IMR-90 (cell line): ENCODE measurements around the gene LRRC42. TPM values are rescaled to one million over a fixed set of nuclear protein-coding genes. Genes with fewer than 3 reads are reported as not detected.
A peak's percentile ranks its signal among the peaks of the same experiment; 100 is the strongest.

Experiments
- ATAC-seq: fragments of 200-7000 bp; cut with Tn5 transposase; 2 replicates; pipeline ENCODE4 v1.9.1; 2020; ENCODE audit warnings: low read depth, mild to moderate bottlenecking, moderate library complexity
- BruUV-seq: library from RNA; stranded (reverse); fragments of 400-500 nt; replicated peaks from 2 replicates; lab custom pipeline; 2021; lab: Mats Ljungman, UMichigan
- CTCF ChIA-PET: fragments of 300-600 bp; formaldehyde crosslinking; extraction: SDS; loops from one replicate; lab custom pipeline; 2021; ENCODE audit warnings: antibody characterized with exemption; lab: Yijun Ruan, JAX
- POLR2A ChIA-PET: fragments of 300-600 bp; sonication (Branson Sonifier 250); formaldehyde crosslinking; loops from one replicate; lab custom pipeline; 2022; ENCODE audit warnings: antibody characterized with exemption; ENCODE audit not compliant: unreplicated experiment; lab: Charles Lee
- DNase-seq: peaks from one replicate; pipeline ENCODE4 v3.0.0; 2013
- H2AFZ ChIP-seq: replicated peaks from 2 replicates; pipeline ENCODE3; 2013; ENCODE audit warnings: low read length, mild to moderate bottlenecking; ENCODE audit not compliant: poor library complexity
- H2AK5ac ChIP-seq: 2 replicates; pipeline ENCODE4 v1.6.1; 2013; ENCODE audit warnings: low read depth, low read length, inconsistent platforms
- H2AK9ac ChIP-seq: replicated peaks from 2 replicates; pipeline ENCODE3; 2013; ENCODE audit warnings: mild to moderate bottlenecking, low read depth, low read length, moderate library complexity; ENCODE audit not compliant: poor library complexity
- H2BK120ac ChIP-seq: 2 replicates; pipeline ENCODE4 v1.6.1; 2013; ENCODE audit warnings: low read depth, low read length, inconsistent platforms
- H2BK15ac ChIP-seq: 3 replicates; pipeline ENCODE4 v1.6.1; 2013; ENCODE audit warnings: low read depth, low read length, inconsistent platforms
- H2BK20ac ChIP-seq: 2 replicates; pipeline ENCODE4 v1.6.1; 2013; ENCODE audit warnings: low read depth, mild to moderate bottlenecking, inconsistent platforms, low read length, moderate library complexity
- H2BK5ac ChIP-seq: 2 replicates; pipeline ENCODE4 v1.6.1; 2013; ENCODE audit warnings: mild to moderate bottlenecking, low read depth, low read length, inconsistent platforms; ENCODE audit not compliant: poor library complexity, severe bottlenecking
- H3K14ac ChIP-seq: replicated peaks from 2 replicates; pipeline ENCODE4 v1.6.1; 2013; ENCODE audit warnings: low read depth, low read length, inconsistent platforms
- H3K18ac ChIP-seq: 2 replicates; pipeline ENCODE4 v1.6.1; 2013; ENCODE audit warnings: low read depth, low read length, control low read depth
- H3K23ac ChIP-seq: 2 replicates; pipeline ENCODE4 v1.6.1; 2013; ENCODE audit warnings: low read depth, low read length, inconsistent platforms
- H3K27ac ChIP-seq: 2 replicates; pipeline ENCODE4 v1.5.1; 2013; ENCODE audit warnings: mild to moderate bottlenecking, control low read depth, low read length; ENCODE audit not compliant: insufficient read depth
- H3K27me3 ChIP-seq: 2 replicates; pipeline ENCODE4 v1.6.1; 2013; ENCODE audit warnings: low read length; ENCODE audit not compliant: control insufficient read depth, insufficient read depth
- H3K36me3 ChIP-seq: 2 replicates; pipeline ENCODE4 v1.6.1; 2013; ENCODE audit warnings: low read length, mixed read lengths; ENCODE audit not compliant: control insufficient read depth, insufficient read depth
- H3K4ac ChIP-seq: 2 replicates; pipeline ENCODE4 v1.6.1; 2013; ENCODE audit warnings: low read depth, low read length, inconsistent platforms
- H3K4me1 ChIP-seq: 2 replicates; pipeline ENCODE4 v1.6.1; 2013; ENCODE audit warnings: low read length, mixed read lengths; ENCODE audit not compliant: control insufficient read depth, insufficient read depth
- H3K4me2 ChIP-seq: 2 replicates; pipeline ENCODE4 v1.6.1; 2013; ENCODE audit warnings: low read depth, mild to moderate bottlenecking, control low read depth, low read length, moderate library complexity
- H3K4me3 ChIP-seq: 2 replicates; pipeline ENCODE4 v1.5.1; 2013; ENCODE audit warnings: low read depth, mild to moderate bottlenecking, control low read depth, low read length, moderate library complexity; ENCODE audit not compliant: insufficient read depth
- H3K56ac ChIP-seq: 2 replicates; pipeline ENCODE4 v1.6.1; 2013; ENCODE audit warnings: low read length, inconsistent platforms; ENCODE audit not compliant: insufficient read depth; ENCODE audit errors: extremely low read depth
- H3K79me1 ChIP-seq, 2 experiments: 2 replicates each; pipeline ENCODE4 v1.6.1; 2013; ENCODE audit warnings: low read length in 2 of 2, inconsistent platforms in 1 of 2, low read depth in 1 of 2
- H3K9ac ChIP-seq: 2 replicates; pipeline ENCODE4 v1.6.1; 2013; ENCODE audit warnings: low read depth, low read length, control low read depth
- H3K9me1 ChIP-seq: 2 replicates; pipeline ENCODE4 v1.6.1; 2013; ENCODE audit warnings: low read length, inconsistent platforms; ENCODE audit not compliant: insufficient read depth
- H3K9me3 ChIP-seq: 2 replicates; pipeline ENCODE4 v1.6.1; 2013; ENCODE audit warnings: low read length; ENCODE audit not compliant: control insufficient read depth, insufficient read depth
- H4K20me1 ChIP-seq: 2 replicates; pipeline ENCODE4 v1.6.1; 2013; ENCODE audit warnings: low read length, inconsistent platforms; ENCODE audit not compliant: insufficient read depth
- H4K5ac ChIP-seq: 2 replicates; pipeline ENCODE4 v1.6.1; 2013; ENCODE audit warnings: mild to moderate bottlenecking, low read depth, low read length, control low read depth
- H4K8ac ChIP-seq, 2 experiments: 2 replicates each; pipeline ENCODE4 v1.6.1; 2013; ENCODE audit warnings: low read depth in 2 of 2, low read length in 2 of 2, control low read depth in 1 of 2, inconsistent platforms in 1 of 2
- H4K91ac ChIP-seq: 2 replicates; pipeline ENCODE4 v1.6.1; 2013; ENCODE audit warnings: low read depth, low read length, inconsistent platforms; ENCODE audit not compliant: insufficient read depth
- BHLHE40 ChIP-seq: fragments of 150-350 bp; IDR thresholded peaks from 2 replicates; pipeline ENCODE4 v1.6.1; 2016; ENCODE audit warnings: mild to moderate bottlenecking, low read depth, low read length
- CEBPB ChIP-seq: IDR thresholded peaks from 2 replicates; pipeline ENCODE4 v1.6.1; 2012; ENCODE audit warnings: low read depth, low read length, improper control_type of control experiment
- CHD1 ChIP-seq: IDR thresholded peaks from 2 replicates; pipeline ENCODE4 v1.6.1; 2012; ENCODE audit warnings: low read depth, low read length, improper control_type of control experiment
- CTCF ChIP-seq: conservative IDR thresholded peaks from 2 replicates; pipeline ENCODE4 v1.5.1; 2012; ENCODE audit warnings: mild to moderate bottlenecking, low read depth, low read length, improper control_type of control experiment
- FOS ChIP-seq: fragments of 150-350 bp; IDR thresholded peaks from 2 replicates; pipeline ENCODE4 v1.6.1; 2016; ENCODE audit warnings: low read depth, low read length
- MAFK ChIP-seq: IDR thresholded peaks from 2 replicates; pipeline ENCODE4 v1.6.1; 2012; ENCODE audit warnings: low read depth, low read length, improper control_type of control experiment
- MAZ ChIP-seq: IDR thresholded peaks from 2 replicates; pipeline ENCODE4 v1.6.1; 2012; ENCODE audit warnings: low read depth, mild to moderate bottlenecking, low read length, improper control_type of control experiment, moderate library complexity, borderline replicate concordance
- MXI1 ChIP-seq: IDR thresholded peaks from 2 replicates; pipeline ENCODE4 v1.6.1; 2012; ENCODE audit warnings: low read depth, mild to moderate bottlenecking, low read length, moderate library complexity, borderline replicate concordance
- NFE2L2 ChIP-seq: fragments of 150-350 bp; IDR thresholded peaks from 2 replicates; pipeline ENCODE4 v1.6.1; 2016; ENCODE audit warnings: low read depth, mild to moderate bottlenecking, low read length
- RAD21 ChIP-seq: IDR thresholded peaks from 2 replicates; pipeline ENCODE4 v1.6.1; 2012; ENCODE audit warnings: low read length, improper control_type of control experiment
- RCOR1 ChIP-seq: IDR thresholded peaks from 2 replicates; pipeline ENCODE4 v1.6.1; 2012; ENCODE audit warnings: mild to moderate bottlenecking, low read length, improper control_type of control experiment; ENCODE audit not compliant: insufficient replicate concordance
- RFX5 ChIP-seq: IDR thresholded peaks from 2 replicates; pipeline ENCODE4 v1.8.0; 2012; ENCODE audit warnings: low read depth, mild to moderate bottlenecking, low read length, moderate library complexity
- USF2 ChIP-seq: fragments of 150-350 bp; IDR thresholded peaks from 2 replicates; pipeline ENCODE4 v1.6.1; 2017; ENCODE audit warnings: mild to moderate bottlenecking, antibody characterized with exemption, low read length, low read depth
- WGBS, 2 experiments: methylation state at CpG; one replicate each; pipeline versions ENCODE4 v1.1.5 to v1.1.7; 2013; ENCODE audit warnings: missing lambda C conversion rate in 2 of 2; ENCODE audit not compliant: insufficient read length in 1 of 2; ENCODE audit errors: extremely low coverage in 2 of 2; 5-methylcytosine and 5-hydroxymethylcytosine counted together
- dilution Hi-C: fragments of 300-500 bp; cut with HindIII; formaldehyde crosslinking; loops from one replicate; pipeline ENCODE4 v1.14.3; 2018; ENCODE audit warnings: low sequenced_read_pairs; ENCODE audit not compliant: unreplicated experiment
- in situ Hi-C: fragments of 300-500 bp; cut with MboI; formaldehyde crosslinking; loops from 3 replicates; pipeline ENCODE4 v1.14.3; 2019; ENCODE audit warnings: low sequenced_read_pairs, inconsistent platforms, mixed read lengths
- intact Hi-C: fragments of 100-400 bp; cut with micrococcal nuclease; formaldehyde crosslinking; loops from 2 replicates; pipeline ENCODE4 v1.10.0; 2022
- polyA plus RNA-seq, 3 experiments: library from polyadenylated mRNA; depleted of rRNA; stranded (reverse); fragments of >200 nt; gene quantifications; 2 replicates each; pipeline ENCODE4 v1.2.3, GENCODE V29; 2012; ENCODE audit warnings: low replicate concordance in 1 of 3
- total RNA-seq: library from RNA; depleted of rRNA; stranded (reverse); fragments of >200 nt; gene quantifications from 2 replicates; pipeline ENCODE4 v1.2.3, GENCODE V29; 2012

Gene LRRC42
- total and polyA plus RNA-seq, 2 of the 4 experiments (the other 2 are of a cell fraction) = 39.9 to 47.5 TPM

GRCh38 chr1:53896635-53897229 lies 49.4 kb upstream of the LRRC42 start:
- Histone ChIP-seq H3K23ac (0 out of 2 replicates have a peak overlapping the region, but pooled peaks have one; percentile 5), H3K27me3 (no peaks in the 10 kb centered on the region), H2AK5ac (no peak overlapping the region), H2BK15ac (no peak overlapping the region), H3K56ac (no peak overlapping the region), H2BK120ac (peak overlapping the region; percentile 6), H3K79me1 (peaks cover 0 to 3% of the 10 kb centered on the region in 2 experiments; a peak in 1 of 4 replicates), H2AFZ (no peak overlapping the region), H3K9ac (no peak overlapping the region), H3K14ac (no peak overlapping the region), H4K5ac (no peak overlapping the region), H3K4me1 (peaks cover 16% of the 10 kb centered on the region), H3K18ac (no peak overlapping the region), H3K4me2 (peak overlapping the region; percentile 6; the same call in 1 of the 2 replicates), H2AK9ac (no peak overlapping the region), H2BK20ac (no peak overlapping the region), H3K9me1 (peaks cover 20% of the 10 kb centered on the region), H3K4me3 (no peak overlapping the region), H3K36me3 (no peaks in the 10 kb centered on the region), H3K27ac (peak overlapping the region; percentile 68; the same call in 1 of the 2 replicates), H4K91ac (peak overlapping the region; percentile 3; the same call in 1 of the 2 replicates), H4K20me1 (peaks cover 12% of the 10 kb centered on the region; the same call in 1 of the 2 replicates), H3K9me3 (no peaks in the 10 kb centered on the region), H3K4ac (0 out of 2 replicates have a peak overlapping the region, but pooled peaks have one; percentile 11), H4K8ac (peak overlapping the region in 1 of 2 experiments; percentile 17; a peak in 1 of 4 replicates), H2BK5ac (peak overlapping the region; percentile 31)
- DNase-seq (peak; percentile 87), ATAC-seq (peak; percentile 71)
- TF ChIP-seq RCOR1 (no peak), MXI1 (peak; percentile 65; the same call in 1 of the 2 replicates), CTCF (no peak), RFX5 (no peak), USF2 (no peak), MAFK (no peak), CEBPB (peak; percentile 87), FOS (0 out of 2 replicates have a peak, but pooled peaks have one; percentile 3), RAD21 (no peak), MAZ (no peak), BHLHE40 (no peak; the same call in 1 of the 2 replicates), CHD1 (no peak), NFE2L2 (no peak)
- dilution Hi-C loops (no loop called here), intact Hi-C loops (no loop called here), in situ Hi-C loops (no loop called here)
- WGBS, 2 experiments = no CpG with 5 or more reads among the region's 2 CpGs
- CTCF ChIA-PET = interaction anchor here (0.8 kb wide), 1 partner anchor 152 kb away, joined by 3 read pairs; no protein-coding TSS in a partner anchor
- no TSS peak for BruUV-seq
- POLR2A ChIA-PET = no interaction called here
